Measurements from ENCODE around the gene PIGU. TPM values are rescaled to one million over a fixed set of nuclear protein-coding genes. Genes with fewer than 3 reads are reported as not detected.
"Not testable (repeated sequence)": the region's sequence is repeated elsewhere in the genome, so short reads cannot be mapped to it uniquely, and the experiment has no call there.

PIGU gene
- total RNA-seq, 1 donor, result 9.0 TPM

DNA sequence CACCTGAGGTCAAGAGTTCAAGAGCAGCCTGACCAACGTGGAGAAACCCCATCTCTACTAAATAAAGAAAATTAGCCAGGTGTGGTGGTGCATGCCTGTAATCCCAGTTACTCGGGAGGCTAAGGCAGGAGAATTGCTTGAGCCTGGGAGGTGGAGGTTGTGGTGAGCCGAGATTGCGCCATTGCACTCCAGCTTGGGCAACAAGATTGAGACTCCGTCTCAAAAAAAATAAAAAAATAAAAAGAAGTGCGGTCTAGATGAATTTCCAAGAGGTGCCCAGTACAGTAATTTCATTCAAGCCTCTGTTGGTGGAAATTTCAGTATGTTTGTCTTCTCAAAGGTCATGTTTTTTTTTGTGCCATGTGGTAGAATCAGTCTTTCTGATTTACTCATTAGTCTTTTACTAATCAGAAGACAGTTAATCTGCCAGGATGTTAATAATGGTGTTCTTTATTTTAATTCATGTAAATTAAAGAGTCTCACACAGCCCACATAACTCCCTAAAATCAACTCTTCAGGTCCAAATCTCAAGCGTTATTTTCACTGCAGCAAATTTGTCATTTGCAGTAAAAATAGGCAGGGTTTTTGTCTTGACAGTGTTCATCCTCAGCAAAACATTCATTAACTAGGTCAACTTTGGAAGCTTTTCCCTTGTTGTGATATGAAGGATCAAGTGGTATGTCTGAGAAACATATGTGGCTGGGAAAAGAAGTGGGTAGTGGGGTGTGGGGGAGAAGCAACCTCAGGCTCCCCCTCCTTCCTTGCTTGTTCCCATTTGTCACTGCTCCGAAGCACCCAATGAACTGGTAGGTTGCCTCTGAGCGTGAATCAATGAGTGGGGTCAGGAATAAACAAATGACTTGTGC, 40.6 kb upstream of the PIGU start:
- Histone ChIP-seq H3K27me3 (ENCODE audit: insufficient read depth, low read length) (no peaks in the 10 kb centered on the region), H3K36me3 (ENCODE audit: insufficient read depth, low read length) (peaks cover 18% of the 10 kb centered on the region), H4K20me1 (ENCODE audit: insufficient read depth, low read length) (peaks cover 12% of the 10 kb centered on the region), H2AFZ (ENCODE audit: low read length) (no peak overlapping the region), H3K79me2 (ENCODE audit: insufficient read depth, low read length) (no peaks in the 10 kb centered on the region), H3K4me2 (ENCODE audit: insufficient read depth, low read length) (no peak overlapping the region), H3K27ac (ENCODE audit: low read depth, low read length) (no peak overlapping the region), H3K9me3 (ENCODE audit: low read depth, low read length) (no peaks in the 10 kb centered on the region), H3K4me1 (ENCODE audit: insufficient read depth, low read length) (peaks cover 32% of the 10 kb centered on the region), H3K4me3 (ENCODE audit: insufficient read depth, low read length) (no peak overlapping the region)
- TF ChIP-seq, protein P1, sequence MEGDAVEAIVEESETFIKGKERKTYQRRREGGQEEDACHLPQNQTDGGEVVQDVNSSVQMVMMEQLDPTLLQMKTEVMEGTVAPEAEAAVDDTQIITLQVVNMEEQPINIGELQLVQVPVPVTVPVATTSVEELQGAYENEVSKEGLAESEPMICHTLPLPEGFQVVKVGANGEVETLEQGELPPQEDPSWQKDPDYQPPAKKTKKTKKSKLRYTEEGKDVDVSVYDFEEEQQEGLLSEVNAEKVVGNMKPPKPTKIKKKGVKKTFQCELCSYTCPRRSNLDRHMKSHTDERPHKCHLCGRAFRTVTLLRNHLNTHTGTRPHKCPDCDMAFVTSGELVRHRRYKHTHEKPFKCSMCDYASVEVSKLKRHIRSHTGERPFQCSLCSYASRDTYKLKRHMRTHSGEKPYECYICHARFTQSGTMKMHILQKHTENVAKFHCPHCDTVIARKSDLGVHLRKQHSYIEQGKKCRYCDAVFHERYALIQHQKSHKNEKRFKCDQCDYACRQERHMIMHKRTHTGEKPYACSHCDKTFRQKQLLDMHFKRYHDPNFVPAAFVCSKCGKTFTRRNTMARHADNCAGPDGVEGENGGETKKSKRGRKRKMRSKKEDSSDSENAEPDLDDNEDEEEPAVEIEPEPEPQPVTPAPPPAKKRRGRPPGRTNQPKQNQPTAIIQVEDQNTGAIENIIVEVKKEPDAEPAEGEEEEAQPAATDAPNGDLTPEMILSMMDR (IDR thresholded peaks at IDR 0.05; ENCODE audit: extremely low read depth, low read depth, low read length), result no peak
- DNase-seq (ENCODE audit: insufficient read length, low spot score, missing footprints), result no peak

GRCh38 chr20:34716921-34717229, 40.0 kb upstream of the PIGU start:
- H4K20me1 ChIP-seq (ENCODE audit: insufficient read depth, low read length), result peaks cover 12% of the 10 kb centered on the region
- no peak overlapping the region for H3K27ac ChIP-seq (ENCODE audit: low read depth, low read length)
- DNase-seq (ENCODE audit: insufficient read length, low spot score, missing footprints), result no peak
- TF ChIP-seq, protein P1 (IDR thresholded peaks at IDR 0.05; ENCODE audit: extremely low read depth, low read depth, low read length), result no peak
- no peak overlapping the region for H3K4me3 ChIP-seq (ENCODE audit: insufficient read depth, low read length)
- no peaks in the 10 kb centered on the region for H3K27me3 ChIP-seq (ENCODE audit: insufficient read depth, low read length)
- H3K4me2 ChIP-seq (ENCODE audit: insufficient read depth, low read length), result no peak overlapping the region
- peaks cover 30% of the 10 kb centered on the region for H3K4me1 ChIP-seq (ENCODE audit: insufficient read depth, low read length)
- peaks cover 21% of the 10 kb centered on the region for H3K36me3 ChIP-seq (ENCODE audit: insufficient read depth, low read length)
- H3K9me3 ChIP-seq (ENCODE audit: low read depth, low read length), result no peaks in the 10 kb centered on the region
- no peak overlapping the region for H2AFZ ChIP-seq (ENCODE audit: low read length)
- H3K79me2 ChIP-seq (ENCODE audit: insufficient read depth, low read length), result no peaks in the 10 kb centered on the region

GRCh38 chr20:34715384-34715783, 38.5 kb upstream of the PIGU start:
- no peak overlapping the region for H3K4me3 ChIP-seq (ENCODE audit: insufficient read depth, low read length)
- H2AFZ ChIP-seq (ENCODE audit: low read length), result no peak overlapping the region
- H3K79me2 ChIP-seq (ENCODE audit: insufficient read depth, low read length), result no peaks in the 10 kb centered on the region
- H3K4me2 ChIP-seq (ENCODE audit: insufficient read depth, low read length), result no peak overlapping the region
- H3K9me3 ChIP-seq (ENCODE audit: low read depth, low read length), result no peaks in the 10 kb centered on the region
- no peak for DNase-seq (ENCODE audit: insufficient read length, low spot score, missing footprints)
- TF ChIP-seq, protein P1 (IDR thresholded peaks at IDR 0.05; ENCODE audit: extremely low read depth, low read depth, low read length), result no peak
- peaks cover 33% of the 10 kb centered on the region for H3K4me1 ChIP-seq (ENCODE audit: insufficient read depth, low read length)
- H3K27me3 ChIP-seq (ENCODE audit: insufficient read depth, low read length), result no peaks in the 10 kb centered on the region
- peaks cover 24% of the 10 kb centered on the region for H3K36me3 ChIP-seq (ENCODE audit: insufficient read depth, low read length)
- H3K27ac ChIP-seq (ENCODE audit: low read depth, low read length), result peak overlapping the region; percentile 8
- H4K20me1 ChIP-seq (ENCODE audit: insufficient read depth, low read length), result peaks cover 12% of the 10 kb centered on the region

DNA sequence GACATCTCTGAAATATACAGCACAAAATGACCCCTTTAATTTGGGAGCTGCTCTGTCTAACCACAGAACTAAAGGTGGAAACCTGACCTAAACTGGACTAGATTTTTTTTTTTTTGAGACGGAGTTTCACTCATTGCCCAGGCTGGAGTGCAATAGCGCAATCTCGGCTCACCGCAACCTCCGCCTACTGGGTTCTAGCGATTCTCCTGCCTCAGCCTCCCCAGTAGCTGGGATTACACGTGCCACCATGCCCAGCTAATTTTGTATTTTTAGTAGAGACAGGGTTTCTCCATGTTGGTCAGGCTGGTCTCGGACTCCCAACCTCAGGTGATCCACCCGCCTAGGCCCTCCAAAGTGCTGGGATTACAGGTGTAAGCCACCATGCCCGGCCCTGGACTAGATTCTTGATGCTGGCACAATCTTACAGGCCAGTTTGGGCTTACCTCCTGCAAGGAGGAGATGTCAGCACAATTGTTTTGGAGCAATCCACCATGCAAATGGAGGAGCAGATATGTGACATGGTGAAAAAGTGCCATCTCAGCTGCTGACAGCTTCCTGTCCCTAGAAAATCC, 37.1 kb upstream of the PIGU start:
- H2AFZ ChIP-seq (ENCODE audit: low read length); H3K4me3 ChIP-seq (ENCODE audit: insufficient read depth, low read length); H3K79me2 ChIP-seq (ENCODE audit: insufficient read depth, low read length); H3K9me3 ChIP-seq (ENCODE audit: low read depth, low read length); H3K27me3 ChIP-seq (ENCODE audit: insufficient read depth, low read length); DNase-seq (ENCODE audit: insufficient read length, low spot score, missing footprints); H3K4me2 ChIP-seq (ENCODE audit: insufficient read depth, low read length): not testable (repeated sequence)
- peaks cover 14% of the 10 kb centered on the region for H4K20me1 ChIP-seq (ENCODE audit: insufficient read depth, low read length)
- H3K4me1 ChIP-seq (ENCODE audit: insufficient read depth, low read length), result peaks cover 37% of the 10 kb centered on the region
- H3K36me3 ChIP-seq (ENCODE audit: insufficient read depth, low read length), result peaks cover 19% of the 10 kb centered on the region
- H3K27ac ChIP-seq (ENCODE audit: low read depth, low read length), result peak overlapping the region; percentile 70

All from osteoblast (primary cell).